ENCODE data around the gene DIABLO.
"Not testable (repeated sequence)": the region's sequence is repeated elsewhere in the genome, so short reads cannot be mapped to it uniquely, and the experiment has no call there.

The DIABLO gene

GRCh38 chr12:122215771-122216170, 10.1 kb downstream of the DIABLO start:
- no peak for DNase-seq (ENCODE audit: low read depth in 2 of 2, low spot score in 1 of 2)

GRCh38 chr12:122208073-122208820, 17.6 kb downstream of the DIABLO start:
- no peak for DNase-seq (ENCODE audit: low read depth in 2 of 2, low spot score in 1 of 2)

GRCh38 chr12:122207391-122207790, 18.5 kb downstream of the DIABLO start:
- DNase-seq (ENCODE audit: low read depth in 2 of 2, low spot score in 1 of 2), result no peak

GRCh38 chr12:122206976-122207375, 18.9 kb downstream of the DIABLO start:
- DNase-seq (ENCODE audit: low read depth in 2 of 2, low spot score in 1 of 2), result no peak

GRCh38 chr12:122206111-122206881, 19.6 kb downstream of the DIABLO start:
- DNase-seq (ENCODE audit: low read depth in 2 of 2, low spot score in 1 of 2), result no peak

- DNase-seq (ENCODE audit: low read depth in 2 of 2, low spot score in 1 of 2), result no peak
Measured at GRCh38 chr12:122205053-122205925, 20.6 kb downstream of the DIABLO start.

GRCh38 chr12:122204167-122205052, 21.4 kb downstream of the DIABLO start:
- DNase-seq (ENCODE audit: low read depth in 2 of 2, low spot score in 1 of 2), result no peak

GRCh38 chr12:122203301-122204166, 22.3 kb downstream of the DIABLO start, which contains the start of gene B3GNT4:
TSS of gene B3GNT4 (plus strand) at chr12:122203709. CDS start at chr12:122204619, 910 bp downstream.
- peak in 1 of 2 donors; percentile 40 for DNase-seq (ENCODE audit: low read depth in 2 of 2, low spot score in 1 of 2)

GRCh38 chr12:122202811-122203210, 23.0 kb downstream of the DIABLO start:
- not testable (repeated sequence) for DNase-seq (ENCODE audit: low read depth in 2 of 2, low spot score in 1 of 2)

GRCh38 chr12:122202017-122202416, 23.8 kb downstream of the DIABLO start:
- no peak for DNase-seq (ENCODE audit: low read depth in 2 of 2, low spot score in 1 of 2)

- no peak for DNase-seq (ENCODE audit: low read depth in 2 of 2, low spot score in 1 of 2)
Measured at GRCh38 chr12:122201381-122201780, 24.5 kb downstream of the DIABLO start.

GRCh38 chr12:122200541-122201175, 25.2 kb downstream of the DIABLO start:
- no peak for DNase-seq (ENCODE audit: low read depth in 2 of 2, low spot score in 1 of 2)

- no peak for DNase-seq (ENCODE audit: low read depth in 2 of 2, low spot score in 1 of 2)
Measured at GRCh38 chr12:122199484-122200355, 26.1 kb downstream of the DIABLO start.

GRCh38 chr12:122197612-122197966, 28.3 kb downstream of the DIABLO start:
- DNase-seq (ENCODE audit: low read depth in 2 of 2, low spot score in 1 of 2), result no peak

GRCh38 chr12:122195405-122195804, 30.4 kb downstream of the DIABLO start:
- DNase-seq (ENCODE audit: low read depth in 2 of 2, low spot score in 1 of 2), result no peak

GRCh38 chr12:122194804-122195203, 31.0 kb downstream of the DIABLO start:
- DNase-seq (ENCODE audit: low read depth in 2 of 2, low spot score in 1 of 2), result no peak

GRCh38 chr12:122192441-122192840, 33.4 kb downstream of the DIABLO start:
- no peak for DNase-seq (ENCODE audit: low read depth in 2 of 2, low spot score in 1 of 2)

Data from stimulated activated CD8-positive, alpha-beta memory T cell treated with anti-CD3 and anti-CD28 coated beads, Interleukin-4, amount 100 ng/mL, for 1 hour (primary cell).